Neural cell (in vitro differentiated cells): ENCODE data around the gene TNFRSF13B.

ENCODE experiments used
- CTCF ChIP-seq: fragments of 450-650 bp; IDR thresholded peaks from 2 replicates; pipeline ENCODE4 v1.5.1; 2014; ENCODE audit warnings: antibody characterized with exemption, mild to moderate bottlenecking, moderate library complexity; ENCODE audit not compliant: poor library complexity, severe bottlenecking
- EP300 ChIP-seq: fragments of 450-650 bp; conservative IDR thresholded peaks from 2 replicates; pipeline ENCODE4 v1.6.1; 2014; ENCODE audit warnings: antibody characterized with exemption, mild to moderate bottlenecking, moderate library complexity; ENCODE audit not compliant: poor library complexity, severe bottlenecking
- EZH2 ChIP-seq: fragments of 200-600, 300-800 bp; shearing (Covaris generic), sonication (generic); IDR thresholded peaks from 2 replicates; pipeline ENCODE4 v1.6.1; 2014; ENCODE audit warnings: antibody characterized with exemption, low read length, borderline replicate concordance, mild to moderate bottlenecking; ENCODE audit not compliant: insufficient read depth, poor library complexity, severe bottlenecking
- MXI1 ChIP-seq: fragments of 450-650 bp; conservative IDR thresholded peaks from 2 replicates; pipeline ENCODE4 v1.6.1; 2014; ENCODE audit warnings: antibody characterized with exemption, mild to moderate bottlenecking; ENCODE audit not compliant: poor library complexity, severe bottlenecking
- POLR2AphosphoS5 ChIP-seq: IDR thresholded peaks from 2 replicates; pipeline ENCODE4 v1.6.1; 2012
- RAD21 ChIP-seq: fragments of 450-650 bp; conservative IDR thresholded peaks from 2 replicates; pipeline ENCODE4 v1.6.1; 2014; ENCODE audit warnings: antibody characterized with exemption, mild to moderate bottlenecking, moderate library complexity
- REST ChIP-seq: IDR thresholded peaks from 2 replicates; pipeline ENCODE4 v1.6.1; 2012; ENCODE audit warnings: borderline replicate concordance
- SMC3 ChIP-seq: fragments of 450-650 bp; conservative IDR thresholded peaks from 2 replicates; pipeline ENCODE4 v1.6.1; 2014; ENCODE audit warnings: antibody characterized with exemption, mild to moderate bottlenecking, moderate library complexity; ENCODE audit not compliant: poor library complexity

DNA sequence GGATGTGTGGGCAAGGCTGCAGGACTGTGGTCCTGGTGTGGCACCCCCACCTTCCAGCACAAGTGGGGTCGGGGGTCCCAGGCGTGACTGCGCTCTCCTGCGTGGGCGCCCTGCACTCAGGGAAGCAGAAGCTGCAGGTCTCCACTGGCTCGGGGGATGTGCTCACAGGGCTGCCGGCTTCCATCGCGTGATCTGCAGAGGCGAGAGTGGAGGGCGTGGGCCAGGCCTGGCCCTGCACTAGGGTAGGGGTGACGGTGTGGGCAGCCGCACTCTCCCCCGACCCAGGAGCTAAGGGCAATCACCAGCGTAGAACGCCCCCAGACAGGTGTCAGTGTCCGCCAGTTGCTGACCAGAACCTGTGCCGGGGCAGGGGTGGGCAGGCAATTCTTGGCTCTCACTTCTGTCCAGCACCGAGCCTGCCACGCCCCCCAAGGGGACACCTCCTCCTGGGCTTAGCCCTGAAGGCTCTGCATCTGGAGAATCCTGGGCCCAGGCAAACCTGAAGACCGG is 32.3 kb downstream of the TNFRSF13B start:
- TF ChIP-seq EZH2 = no peak
- TF ChIP-seq CTCF = no peak
- TF ChIP-seq POLR2AphosphoS5 = no peak
- TF ChIP-seq REST = no peak
- TF ChIP-seq EP300 = no peak
- no peak for TF ChIP-seq MXI1
- no peak for TF ChIP-seq RAD21
- no peak for TF ChIP-seq SMC3
